ENCODE results near the gene STK17B. TPM values are rescaled to one million over a fixed set of nuclear protein-coding genes. Genes with fewer than 3 reads are reported as not detected.

The STK17B gene
- total and polyA plus RNA-seq, 9 of the 15 experiments (the other 6 are each of a cell fraction or from before 2014, with no cell fraction given): 2.3 to 17.7 (median 8.5) TPM

- TF ChIP-seq CHAMP1 (IDR thresholded peaks at IDR 0.05) (no peak), SMAD1 (IDR thresholded peaks at IDR 0.05; ENCODE audit: low read depth, low read length, partially characterized antibody) (no peak), MCM3 (IDR thresholded peaks at IDR 0.05) (no peak)
Measured at GRCh38 chr2:196160101-196160500, 11.3 kb downstream of the STK17B start (continued).

DNA sequence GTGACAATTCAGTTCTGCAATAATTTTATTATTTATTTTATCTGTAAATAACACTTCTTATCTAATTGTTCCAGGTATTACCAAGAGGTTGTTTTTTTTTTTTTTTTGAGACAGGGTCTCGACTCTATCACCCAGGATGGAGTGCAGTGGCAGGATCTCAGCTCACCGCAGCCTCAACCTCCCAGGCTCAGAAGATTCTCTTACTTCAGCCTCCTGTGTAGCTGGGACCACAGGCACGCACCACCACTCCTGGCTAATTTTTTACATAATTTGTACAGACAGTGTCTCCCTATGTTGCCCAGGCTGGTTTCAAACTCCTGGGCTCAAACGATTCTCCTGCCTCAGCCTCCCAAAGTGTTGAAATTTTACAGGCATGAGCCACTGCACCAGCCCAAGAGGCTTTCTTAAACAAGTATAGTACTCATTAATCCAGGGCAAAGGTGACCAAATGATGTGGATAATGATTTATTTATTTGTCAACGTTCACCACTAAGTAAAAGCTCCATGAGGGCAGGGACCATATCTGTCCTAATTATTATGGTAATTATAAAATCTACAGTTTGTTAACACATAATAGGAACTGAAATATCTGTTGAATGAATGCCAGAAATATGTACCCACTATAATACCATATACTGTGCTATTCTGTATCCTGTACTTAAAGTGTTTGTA is 12.0 kb downstream of the STK17B start:
- intact Hi-C loops (cut with micrococcal nuclease): no loop called here
- no TSS peak for BruUV-seq (replicated peaks)
- DNase-seq (ENCODE audit: extremely low read depth in 1 of 4, low spot score in 3 of 4): no peak

More for the DNA sequence above, 12.0 kb downstream of the STK17B start:
- H2AFZ ChIP-seq (ENCODE audit: low read depth, low read length): no peak overlapping the region
- H3K4me2 ChIP-seq (ENCODE audit: insufficient read depth, low read length): no peak overlapping the region
- POLR2A ChIA-PET: interaction anchor here (0.9 to 1.2 kb wide), 2 partner anchors 11 to 135 kb away, joined by 3 read pairs; no protein-coding TSS in a partner anchor
- FAIRE-seq (no peak), ATAC-seq (no peak)
- H3K4me1 ChIP-seq (replicated peaks in 1 of 2; ENCODE audit: control insufficient read depth in 2 of 2, insufficient read depth in 2 of 2, low read length in 2 of 2): no peaks in the 10 kb centered on the region; a peak in 1 of 5 replicates
- H3K9me3 ChIP-seq (replicated peaks; ENCODE audit: control insufficient read depth, insufficient read depth, low read depth, low read length): 0 out of 2 replicates have a peak, but pooled peaks cover 4% of the 10 kb centered on the region
- 100% methylated on average over 4 of the region's 5 CpGs for WGBS (ENCODE audit: insufficient coverage, low coverage, missing lambda C conversion rate)
- H3K27ac ChIP-seq (ENCODE audit: extremely low read depth, low read depth, low read length): peak overlapping the region; percentile 29; the same call in 2 of the 3 replicates
- H3K27me3 ChIP-seq (ENCODE audit: control insufficient read depth in 2 of 2, insufficient read depth in 2 of 2, low read length in 2 of 2): no peaks in the 10 kb centered on the region
- CTCF ChIA-PET (ENCODE audit: low intra/inter-chr PET ratio): no interaction called here
- H3K9me1 ChIP-seq (ENCODE audit: control insufficient read depth, insufficient read depth, low read length): no peaks in the 10 kb centered on the region
- H4K20me1 ChIP-seq (replicated peaks; ENCODE audit: control insufficient read depth, insufficient read depth, low read length): no peaks in the 10 kb centered on the region
- H3K79me2 ChIP-seq (ENCODE audit: control insufficient read depth, insufficient read depth, low read length): peaks cover 28% of the 10 kb centered on the region
- H3K36me3 ChIP-seq (ENCODE audit: control insufficient read depth, insufficient read depth, low read length): peaks cover 51% of the 10 kb centered on the region; the same call in 2 of the 3 replicates
- H3K4me3 ChIP-seq: no peak overlapping the region
- TF ChIP-seq CBX3 (IDR thresholded peaks at IDR 0.05; ENCODE audit: borderline replicate concordance in 1 of 2, low read length in 2 of 2) (peak in 1 of 2 experiments; percentile 40; a peak in 1 of 3 replicates), TRIM25 (IDR thresholded peaks at IDR 0.05; ENCODE audit: borderline replicate concordance) (no peak), SIN3A (IDR thresholded peaks at IDR 0.05; ENCODE audit: borderline replicate concordance in 2 of 2, control insufficient read depth in 1 of 2, low read depth in 2 of 2, low read length in 2 of 2) (no peak), ZFPM2 (CRISPR knock-in tag; IDR thresholded peaks at IDR 0.05) (no peak), PHTF2 (CRISPR knock-in tag; IDR thresholded peaks at IDR 0.05) (no peak), PRMT5 (CRISPR knock-in tag; IDR thresholded peaks at IDR 0.05) (no peak), MTA2 (IDR thresholded peaks at IDR 0.05; ENCODE audit: low read depth) (no peak), ZNF316 (IDR thresholded peaks at IDR 0.05) (peak; percentile 61), NR2C1 (IDR thresholded peaks at IDR 0.05) (no peak), NR2C1 (tag; IDR thresholded peaks at IDR 0.05) (no peak), ZNF431 (CRISPR knock-in tag; IDR thresholded peaks at IDR 0.05) (no peak)
- in situ Hi-C loops (cut with MboI): no loop called here
- H3K9ac ChIP-seq (ENCODE audit: insufficient read depth in 1 of 2, low read depth in 2 of 2, low read length in 2 of 2): no peak overlapping the region
